GM18951 (cell line): ENCODE data around the gene CDX1.

Experiments used
- POLR2A ChIP-seq: IDR thresholded peaks from 4 replicates; pipeline ENCODE4 v1.6.1; 2011; ENCODE audit warnings: mild to moderate bottlenecking; ENCODE audit not compliant: insufficient read length, insufficient read depth; ENCODE audit errors: extremely low read depth
- in situ Hi-C: fragments of 300-500 bp; cut with MboI; formaldehyde crosslinking; loops from one replicate; pipeline ENCODE4 v1.12.0; 2022; ENCODE audit warnings: low sequenced_read_pairs, mixed read lengths, inconsistent platforms; ENCODE audit not compliant: unreplicated experiment

Gene CDX1

DNA sequence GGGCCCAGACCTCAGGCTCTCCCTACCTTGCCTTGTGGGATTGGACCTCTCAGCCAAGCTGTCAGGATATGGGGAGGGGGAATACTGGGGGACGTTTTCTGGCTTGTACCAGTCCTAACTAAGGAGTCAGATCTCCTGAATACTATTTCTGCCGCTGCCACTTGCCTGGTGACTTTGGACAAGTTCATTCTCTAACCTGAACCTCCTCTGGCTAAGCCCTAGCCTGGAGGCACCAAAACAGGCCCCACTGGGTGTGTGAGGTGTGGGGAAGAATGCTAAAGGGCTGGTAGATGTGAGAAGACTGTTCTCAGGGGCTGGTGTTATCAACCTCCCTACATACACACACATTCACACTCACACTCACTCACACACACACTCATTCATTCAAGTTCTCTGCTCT lies 24.4 kb downstream of the CDX1 start:
- TF ChIP-seq POLR2A, result no peak
- in situ Hi-C loops, result no loop called here

DNA sequence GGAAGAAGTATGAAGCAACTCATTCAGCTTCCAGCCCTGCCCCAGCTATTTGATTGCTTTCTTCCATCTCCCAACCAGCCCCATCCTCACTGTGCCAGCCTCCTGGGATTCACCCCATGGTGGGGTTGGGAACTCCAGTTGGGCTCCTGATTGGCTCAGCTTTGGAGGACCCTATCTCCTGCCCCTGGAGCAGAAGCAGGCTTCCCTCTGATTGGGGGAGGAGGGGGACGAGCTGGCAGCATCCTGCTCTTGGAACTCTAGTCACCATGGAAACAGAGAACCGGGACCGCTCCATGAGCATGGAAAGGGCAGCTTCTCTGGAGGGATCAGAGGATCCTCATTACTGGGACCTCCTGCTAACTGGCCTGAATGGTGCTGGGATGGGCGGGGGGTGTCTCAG lies 25.9 kb downstream of the CDX1 start:
- in situ Hi-C loops, result no loop called here

GRCh38 chr5:150195736-150196485 lies 29.3 kb downstream of the CDX1 start:
- TF ChIP-seq POLR2A, result no peak
- in situ Hi-C loops, result no loop called here

More for the DNA sequence above, 25.9 kb downstream of the CDX1 start:
- TF ChIP-seq POLR2A, result no peak

- in situ Hi-C loops, result no loop called here
- no peak for TF ChIP-seq POLR2A
Measured at GRCh38 chr5:150196514-150196913, 29.9 kb downstream of the CDX1 start.

DNA sequence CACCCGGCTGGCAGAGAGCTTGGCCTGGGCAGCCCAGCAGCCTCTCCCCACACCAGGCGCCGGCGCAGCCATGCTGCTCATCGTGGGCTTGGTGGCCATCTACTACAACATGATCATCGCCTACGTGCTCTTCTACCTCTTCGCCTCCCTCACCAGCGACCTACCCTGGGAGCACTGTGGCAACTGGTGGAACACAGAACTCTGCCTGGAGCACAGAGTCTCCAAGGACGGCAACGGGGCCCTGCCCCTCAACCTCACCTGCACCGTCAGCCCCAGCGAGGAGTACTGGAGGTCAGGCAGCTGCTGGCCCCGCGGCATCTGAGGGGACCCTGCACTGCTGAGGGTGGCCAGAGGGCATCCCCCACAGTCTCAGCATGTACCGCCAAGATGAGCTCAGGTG lies 30.4 kb downstream of the CDX1 start:
- no peak for TF ChIP-seq POLR2A
- in situ Hi-C loops, result no loop called here

DNA sequence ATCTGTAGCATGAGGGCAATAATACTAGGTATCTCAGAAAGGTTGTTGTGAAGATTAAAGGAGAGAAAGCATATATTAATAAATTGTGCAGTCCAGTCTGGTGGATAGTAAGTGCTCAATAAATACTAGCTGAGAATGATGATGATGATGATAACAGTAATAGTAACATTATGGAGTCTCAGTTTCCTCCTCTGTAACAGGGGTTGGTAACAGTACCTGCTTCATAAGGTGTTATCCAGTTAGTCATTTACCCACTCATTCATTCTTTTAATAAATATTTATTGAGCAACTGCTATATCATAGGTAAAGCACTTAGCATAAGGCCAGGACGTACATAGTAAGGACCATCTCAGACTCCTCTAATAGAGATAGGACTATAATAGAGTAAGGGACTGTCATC lies 30.9 kb downstream of the CDX1 start:
- no peak for TF ChIP-seq POLR2A
- in situ Hi-C loops, result no loop called here

DNA sequence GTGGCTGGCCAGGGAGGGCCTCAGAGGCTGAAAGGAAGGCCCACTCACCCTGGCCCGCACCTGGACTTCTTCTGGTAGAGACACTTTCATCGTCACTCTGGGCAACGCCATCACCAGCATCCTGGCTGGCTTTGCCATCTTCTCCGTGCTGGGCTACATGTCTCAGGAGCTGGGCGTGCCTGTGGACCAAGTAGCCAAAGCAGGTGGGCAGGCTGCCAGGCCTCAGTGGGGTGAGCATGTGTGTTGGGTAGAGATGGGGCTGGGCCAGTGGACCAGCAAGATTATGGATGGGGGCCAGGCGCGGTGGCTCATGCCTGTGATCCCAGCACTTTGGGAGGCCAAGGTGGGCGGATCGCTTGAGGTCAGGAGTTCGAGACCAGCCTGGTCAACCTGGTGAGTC lies 35.9 kb downstream of the CDX1 start:
- in situ Hi-C loops, result no loop called here
- no peak for TF ChIP-seq POLR2A

DNA sequence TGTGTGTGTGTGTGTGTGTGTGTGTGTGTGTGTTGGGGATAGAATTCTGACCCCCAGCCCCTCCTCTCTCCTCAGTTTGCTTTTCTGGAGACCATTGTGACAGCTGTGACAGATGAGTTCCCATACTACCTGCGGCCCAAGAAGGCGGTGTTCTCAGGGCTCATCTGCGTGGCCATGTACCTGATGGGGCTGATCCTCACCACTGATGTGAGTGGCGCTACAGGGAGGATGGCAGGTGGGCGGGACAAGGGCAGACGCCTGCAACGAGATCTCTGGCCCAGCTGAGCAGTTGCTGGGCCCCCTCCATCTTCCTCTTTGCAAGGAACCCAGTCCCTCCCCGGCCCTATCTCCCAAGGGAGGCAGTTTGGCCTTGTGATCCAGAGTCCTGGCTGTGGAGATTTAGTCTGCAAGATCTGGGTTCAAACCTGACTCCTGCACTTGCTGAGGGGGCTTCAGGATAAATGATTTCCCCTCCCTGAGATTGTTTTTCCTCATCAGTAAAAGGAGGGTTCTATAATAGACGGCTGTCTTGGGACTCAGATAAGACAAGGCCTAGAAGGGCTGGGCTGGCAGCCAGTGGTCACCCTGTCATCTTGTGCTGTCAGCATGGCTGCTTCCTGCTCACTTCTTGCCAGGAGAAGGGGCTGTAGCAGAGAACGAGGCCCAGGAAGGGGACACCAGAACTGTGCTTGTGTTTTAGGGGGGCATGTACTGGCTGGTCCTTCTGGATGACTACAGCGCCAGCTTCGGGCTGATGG lies 37.4 kb downstream of the CDX1 start:
- TF ChIP-seq POLR2A, result no peak
- in situ Hi-C loops, result no loop called here

DNA sequence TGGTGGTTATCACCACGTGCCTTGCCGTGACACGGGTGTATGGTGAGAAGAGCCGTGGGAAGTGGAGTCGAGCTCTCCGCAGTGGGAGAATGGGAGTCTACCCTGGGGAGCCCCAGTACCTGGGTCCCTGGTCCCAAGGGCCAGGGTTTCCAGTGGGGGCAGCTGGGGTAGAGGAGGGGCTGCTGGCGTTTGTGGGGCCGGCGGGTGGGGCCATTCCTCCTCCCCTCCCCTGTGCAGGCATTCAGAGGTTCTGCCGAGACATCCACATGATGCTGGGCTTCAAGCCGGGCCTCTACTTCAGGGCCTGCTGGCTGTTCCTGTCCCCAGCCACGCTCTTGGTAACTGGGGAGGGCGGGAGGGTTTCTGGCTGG lies 38.0 kb downstream of the CDX1 start:
- TF ChIP-seq POLR2A, result no peak
- in situ Hi-C loops, result no loop called here

- TF ChIP-seq POLR2A, result no peak
Measured at GRCh38 chr5:150206098-150206778, 39.7 kb downstream of the CDX1 start.

GRCh38 chr5:150206779-150207115 lies 40.2 kb downstream of the CDX1 start:
- in situ Hi-C loops, result no loop called here
- no peak for TF ChIP-seq POLR2A

More at GRCh38 chr5:150206098-150206778, 39.7 kb downstream of the CDX1 start:
- in situ Hi-C loops, result no loop called here

GRCh38 chr5:150208187-150209098 lies 41.9 kb downstream of the CDX1 start:
- no peak for TF ChIP-seq POLR2A
- in situ Hi-C loops, result no loop called here

- TF ChIP-seq POLR2A, result no peak
- in situ Hi-C loops, result no loop called here
Measured at GRCh38 chr5:150209099-150209635, 42.6 kb downstream of the CDX1 start.

DNA sequence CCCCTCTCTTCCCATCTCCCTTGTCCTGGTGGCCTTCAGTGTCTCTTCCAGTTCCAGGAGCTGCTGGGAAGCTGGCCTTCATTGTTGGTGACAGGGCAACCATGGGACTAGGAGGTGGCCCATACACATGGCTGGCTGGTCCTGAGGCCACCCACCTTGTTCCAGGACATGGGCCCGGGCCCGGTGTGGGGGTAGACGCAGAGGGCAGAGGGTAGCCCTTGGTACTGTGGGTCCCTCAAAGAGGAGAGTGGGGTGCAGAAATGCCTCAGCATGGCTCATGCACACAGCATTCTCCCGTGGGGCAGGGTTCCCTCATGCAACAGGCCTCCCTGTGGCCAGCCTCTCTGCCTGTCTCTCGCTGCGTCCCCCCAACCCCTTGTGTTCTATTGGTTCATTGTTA lies 44.1 kb downstream of the CDX1 start:
- no peak for TF ChIP-seq POLR2A
- in situ Hi-C loops, result no loop called here
